Motor neuron (in vitro differentiated cells): Measurements from ENCODE around the gene FOXA1. TPM values are rescaled to one million over a fixed set of nuclear protein-coding genes. Genes with fewer than 3 reads are reported as not detected.

Experiments used
- ATAC-seq, 8 experiments: fragments of 200-7000 bp; cut with Tn5 transposase; replicated peaks in 6 of 8; 2 replicates each; pipeline ENCODE4 v1.8.0; 2021; ENCODE audit warnings: mild to moderate bottlenecking in 8 of 8, moderate library complexity in 8 of 8
- H3K27ac ChIP-seq, 2 donors: fragments of 250-450 bp; sonication (Bioruptor Pico); 2 replicates each; pipeline ENCODE4 v1.9.0; 2021; ENCODE audit warnings: antibody characterized with exemption in 2 of 2, mild to moderate bottlenecking in 2 of 2, moderate library complexity in 1 of 2
- H3K4me1 ChIP-seq, 2 donors: fragments of 250-450 bp; sonication (Bioruptor Pico); replicated peaks in 1 of 2; 2 replicates each; pipeline ENCODE4 v1.6.1; 2021; ENCODE audit warnings: antibody characterized with exemption in 2 of 2, mild to moderate bottlenecking in 2 of 2, moderate library complexity in 1 of 2
- H3K4me3 ChIP-seq, 5 donors: fragments of 250-450 bp; sonication (Bioruptor Pico); 2 replicates each; pipeline ENCODE4 v1.9.0; 2021; ENCODE audit warnings: antibody characterized with exemption in 5 of 5, mild to moderate bottlenecking in 5 of 5, moderate library complexity in 4 of 5
- WGBS, 10 experiments: fragments of 450-650 bp; shearing (Covaris generic); methylation state at CpG; one replicate each; pipeline ENCODE4 v1.0.0; 2022; 5-methylcytosine and 5-hydroxymethylcytosine counted together
- in situ Hi-C, 9 experiments: fragments of 400-800 bp; cut with MboI; loops; one replicate each; pipeline ENCODE4 v1.15.0; 2021; ENCODE audit warnings: low sequenced_read_pairs in 9 of 9, low pct_unique_long_range_greater_than_20kb in 2 of 9; ENCODE audit not compliant: unreplicated experiment in 9 of 9
- total RNA-seq, 8 experiments: library from RNA; unstranded; fragments of 300-600 nt; gene quantifications; 2 replicates each; pipeline versions ENCODE4 v1.2.3 to v1.2.4, GENCODE V29; 2022

Gene FOXA1
- total RNA-seq, 8 experiments from 2014 or later: 0.09 to 63.0 (median 0.81) TPM

- Histone ChIP-seq H3K4me1 (peaks cover 0 to 15% of the 10 kb centered on the region in 2 donors), H3K4me3 (peak overlapping the region in 3 of 5 donors; percentile 12 to 66 (median 32)), H3K27ac (no peak overlapping the region)
- in situ Hi-C loops: loop anchor here in 4 of 9 experiments (10.0 to 25.0 kb wide), 3 partner anchors 330 to 355 kb away; no protein-coding TSS in a partner anchor
- 8 to 84% (median 20%) methylated on average over 5 to 21 of the region's 58 CpGs; no CpG with 5 or more reads in 5 of the 10 experiments for WGBS, 10 experiments
- no peak for ATAC-seq
Measured at GRCh38 chr14:37591941-37592481, 3.0 kb downstream of the FOXA1 start.

- in situ Hi-C loops: loop anchor here in 4 of 9 experiments (10.0 to 25.0 kb wide), 3 partner anchors 329 to 354 kb away; no protein-coding TSS in a partner anchor
- peak in 3 of 8 experiments; percentile 10 to 30 (median 13) for ATAC-seq
- WGBS, 10 experiments: 0 to 43% (median 11%) methylated on average over 1 to 12 of the region's 45 CpGs; no CpG with 5 or more reads in 4 of the 10 experiments
- peak overlapping the region in 3 of 5 donors; percentile 12 to 66 (median 32) for H3K4me3 ChIP-seq
- peaks cover 0 to 15% of the 10 kb centered on the region in 2 donors for H3K4me1 ChIP-seq
- H3K27ac ChIP-seq: no peak overlapping the region
Measured at GRCh38 chr14:37591311-37591940, 3.6 kb downstream of the FOXA1 start.

GRCh38 chr14:37590428-37591139 lies 4.5 kb downstream of the FOXA1 start:
- H3K4me3 ChIP-seq: peak overlapping the region in 2 of 5 donors; percentile 32 to 66
- WGBS, 10 experiments: 0 to 50% (median 26%) methylated on average over 1 to 4 of the region's 4 CpGs
- no peak for ATAC-seq
- peaks cover 0 to 12% of the 10 kb centered on the region in 2 donors for H3K4me1 ChIP-seq
- in situ Hi-C loops: loop anchor here in 4 of 9 experiments (10.0 to 25.0 kb wide), 3 partner anchors 328 to 353 kb away; no protein-coding TSS in a partner anchor
- no peak overlapping the region for H3K27ac ChIP-seq

GRCh38 chr14:37589715-37590427 lies 5.2 kb downstream of the FOXA1 start:
- peaks cover 0 to 9% of the 10 kb centered on the region in 2 donors for H3K4me1 ChIP-seq
- 14 to 62% (median 28%) methylated on average over 4 to 6 of the region's 6 CpGs for WGBS, 10 experiments
- no peak overlapping the region for H3K27ac ChIP-seq
- ATAC-seq: no peak
- H3K4me3 ChIP-seq: peak overlapping the region in 2 of 5 donors; percentile 5 to 66
- in situ Hi-C loops: loop anchor here in 4 of 9 experiments (10.0 to 25.0 kb wide), 3 partner anchors 328 to 353 kb away; no protein-coding TSS in a partner anchor

GRCh38 chr14:37588956-37589714 lies 5.9 kb downstream of the FOXA1 start:
- in situ Hi-C loops: loop anchor here in 3 of 9 experiments (25.0 kb wide), 2 partner anchors 327 to 352 kb away; no protein-coding TSS in a partner anchor
- WGBS, 10 experiments: 5 to 75% (median 12%) methylated on average over 2 to 16 of the region's 16 CpGs
- H3K4me3 ChIP-seq: peak overlapping the region in 2 of 5 donors; percentile 5 to 66
- no peak for ATAC-seq
- peaks cover 0 to 16% of the 10 kb centered on the region in 2 donors for H3K4me1 ChIP-seq
- H3K27ac ChIP-seq: no peak overlapping the region

GRCh38 chr14:37588667-37588955 lies 6.4 kb downstream of the FOXA1 start:
- in situ Hi-C loops: loop anchor here in 3 of 9 experiments (25.0 kb wide), 2 partner anchors 326 to 351 kb away; no protein-coding TSS in a partner anchor
- 0 to 100% (median 24%) methylated on average over 1 to 5 of the region's 6 CpGs for WGBS, 10 experiments
- Histone ChIP-seq H3K27ac (no peak overlapping the region), H3K4me1 (peaks cover 0 to 22% of the 10 kb centered on the region in 2 donors), H3K4me3 (peak overlapping the region in 3 of 5 donors; percentile 19 to 66 (median 29))
- no peak for ATAC-seq

- peak overlapping the region in 3 of 5 donors; percentile 19 to 66 (median 29) for H3K4me3 ChIP-seq
- in situ Hi-C loops: loop anchor here in 3 of 9 experiments (25.0 kb wide), 2 partner anchors 326 to 351 kb away; no protein-coding TSS in a partner anchor
- ATAC-seq: peak in 3 of 8 experiments; percentile 29 to 36 (median 31)
- 0 to 53% (median 3%) methylated on average over 2 to 34 of the region's 63 CpGs; no CpG with 5 or more reads in 4 of the 10 experiments for WGBS, 10 experiments
- peaks cover 0 to 24% of the 10 kb centered on the region in 2 donors for H3K4me1 ChIP-seq
- peak overlapping the region in 1 of 2 donors; percentile 52 for H3K27ac ChIP-seq
Measured at GRCh38 chr14:37587881-37588666, 7.0 kb downstream of the FOXA1 start.

- in situ Hi-C loops: loop anchor here in 3 of 9 experiments (25.0 kb wide), 2 partner anchors 325 to 350 kb away; no protein-coding TSS in a partner anchor
- Histone ChIP-seq H3K4me1 (peaks cover 0 to 24% of the 10 kb centered on the region in 2 donors), H3K27ac (peak overlapping the region in 1 of 2 donors; percentile 52), H3K4me3 (peak overlapping the region in 2 of 5 donors; percentile 29 to 66)
- no peak for ATAC-seq
- 0 to 69% (median 24%) methylated on average over 1 to 4 of the region's 4 CpGs for WGBS, 10 experiments
Measured at GRCh38 chr14:37587131-37587803, 7.8 kb downstream of the FOXA1 start.

GRCh38 chr14:37586797-37587130 lies 8.3 kb downstream of the FOXA1 start:
- ATAC-seq: no peak
- Histone ChIP-seq H3K27ac (no peak overlapping the region), H3K4me3 (peak overlapping the region in 1 of 5 donors; percentile 66), H3K4me1 (peaks cover 0 to 24% of the 10 kb centered on the region in 2 donors)
- WGBS, 10 experiments: 0 to 60% (median 9%) methylated on average over 1 of the region's 1 CpG
- in situ Hi-C loops: loop anchor here in 3 of 9 experiments (25.0 kb wide), 2 partner anchors 324 to 349 kb away; no protein-coding TSS in a partner anchor

- in situ Hi-C loops: loop anchor here in 3 of 9 experiments (25.0 kb wide), 2 partner anchors 324 to 349 kb away; no protein-coding TSS in a partner anchor
- no peak overlapping the region for H3K27ac ChIP-seq
- H3K4me3 ChIP-seq: no peak overlapping the region
- 0 to 58% (median 17%) methylated on average over 1 to 9 of the region's 10 CpGs for WGBS, 10 experiments
- peaks cover 0 to 24% of the 10 kb centered on the region in 2 donors for H3K4me1 ChIP-seq
- no peak for ATAC-seq
Measured at GRCh38 chr14:37585971-37586796, 8.9 kb downstream of the FOXA1 start.
